ENCODE measurements around the gene TBC1D22A. TPM values are rescaled to one million over a fixed set of nuclear protein-coding genes. Genes with fewer than 3 reads are reported as not detected.

TBC1D22A gene
- total RNA-seq, 1 experiment from 2014 or later = 20.9 TPM

DNA sequence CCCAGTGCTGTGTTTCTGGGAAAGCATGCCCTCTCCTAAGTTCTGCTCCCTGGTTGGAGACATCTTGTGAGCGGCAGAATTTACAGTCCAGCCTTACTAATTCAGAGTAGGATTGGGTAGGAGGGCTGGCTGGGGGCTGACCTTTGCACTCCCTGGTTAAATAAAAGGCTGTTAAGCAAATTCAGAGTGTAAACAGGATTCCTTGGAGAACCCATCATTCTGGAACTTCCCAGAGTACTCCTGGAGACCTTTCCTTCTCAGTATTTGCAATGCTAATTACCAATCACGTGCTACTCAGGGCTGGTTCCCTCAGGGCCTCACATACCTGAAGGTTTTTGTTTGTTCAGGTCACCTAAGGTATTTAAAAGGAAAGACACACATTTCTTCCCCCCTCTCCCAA lies 340.2 kb downstream of the TBC1D22A start:
- Histone ChIP-seq H3K79me2 (ENCODE audit: insufficient read depth, low read length) (no peaks in the 10 kb centered on the region), H3K9me2 (ENCODE audit: insufficient read depth) (no peaks in the 10 kb centered on the region), H3K27ac (ENCODE audit: low read depth, low read length) (no peak overlapping the region), H3K4me1 (ENCODE audit: control insufficient read depth in 1 of 2, insufficient read depth in 2 of 2, low read length in 2 of 2) (peaks cover 2 to 14% of the 10 kb centered on the region in 2 experiments; a peak in 3 of 4 replicates), H3K4me3 (replicated peaks in 1 of 2; ENCODE audit: low read depth in 1 of 2, low read length in 2 of 2) (no peak overlapping the region), H3K9me3 (ENCODE audit: control insufficient read depth in 1 of 2, insufficient read depth in 1 of 2, low read depth in 1 of 2, low read length in 2 of 2) (no peaks in the 10 kb centered on the region), H3K4me2 (ENCODE audit: low read length) (no peak overlapping the region), H3K36me3 (ENCODE audit: control insufficient read depth in 1 of 2, insufficient read depth in 2 of 2, low read length in 2 of 2) (no peaks in the 10 kb centered on the region), H3K27me3 (ENCODE audit: insufficient read depth, low read length) (no peaks in the 10 kb centered on the region), H3K9ac (ENCODE audit: low read length) (no peak overlapping the region), H2AFZ (ENCODE audit: low read depth, low read length, poor library complexity, severe bottlenecking) (no peak overlapping the region), H4K20me1 (ENCODE audit: insufficient read depth) (no peaks in the 10 kb centered on the region)
- TF ChIP-seq ATF3 (IDR thresholded peaks at IDR 0.05) = no peak
- no peak for TF ChIP-seq ZFX (IDR thresholded peaks at IDR 0.05)
- DNase-seq (ENCODE audit: low read depth, low spot score) = no peak
- ChIA-PET POLR2A (no interaction called here), CTCF (no interaction called here), RAD21 (ENCODE audit: low non-redundant PET in 1 of 2, low total read pairs in 2 of 2, uncharacterized antibody in 2 of 2, unreplicated experiment in 2 of 2) (no interaction called here)
- intact Hi-C loops (cut with micrococcal nuclease) = no loop called here
- ATAC-seq = no peak
- no TSS peak for BruUV-seq (replicated peaks)

DNA sequence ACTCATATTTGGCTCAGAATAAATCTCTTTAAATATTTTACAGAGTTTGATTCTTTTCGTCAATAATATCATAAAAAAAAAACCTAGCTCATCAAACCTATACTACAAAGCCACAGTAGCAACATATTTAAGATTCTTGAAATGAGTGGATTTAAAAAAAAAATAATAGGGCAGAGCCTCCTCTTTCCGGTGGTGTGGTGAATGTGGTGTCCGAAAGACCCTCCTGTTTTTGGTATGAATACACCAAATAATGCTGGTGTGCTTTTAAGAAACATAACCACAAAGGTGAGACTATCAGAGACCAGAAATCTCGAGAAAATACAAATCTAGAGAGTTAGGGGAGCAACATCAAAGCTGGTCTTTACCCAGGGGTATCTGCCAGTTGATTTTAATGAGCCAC lies 342.6 kb downstream of the TBC1D22A start:
- peaks cover 2 to 21% of the 10 kb centered on the region in 2 experiments; a peak in 3 of 4 replicates for H3K4me1 ChIP-seq (ENCODE audit: control insufficient read depth in 1 of 2, insufficient read depth in 2 of 2, low read length in 2 of 2)
- H3K9me3 ChIP-seq (ENCODE audit: control insufficient read depth in 1 of 2, insufficient read depth in 1 of 2, low read depth in 1 of 2, low read length in 2 of 2) = no peaks in the 10 kb centered on the region
- H3K9ac ChIP-seq (ENCODE audit: low read length) = no peak overlapping the region
- H3K9me2 ChIP-seq (ENCODE audit: insufficient read depth) = no peaks in the 10 kb centered on the region
- H3K79me2 ChIP-seq (ENCODE audit: insufficient read depth, low read length) = no peaks in the 10 kb centered on the region
- no peaks in the 10 kb centered on the region for H4K20me1 ChIP-seq (ENCODE audit: insufficient read depth)
- intact Hi-C loops (cut with micrococcal nuclease) = no loop called here
- DNase-seq (ENCODE audit: low read depth, low spot score) (no peak), ATAC-seq (no peak)
- ChIA-PET POLR2A (no interaction called here), RAD21 (ENCODE audit: low non-redundant PET in 1 of 2, low total read pairs in 2 of 2, uncharacterized antibody in 2 of 2, unreplicated experiment in 2 of 2) (no interaction called here), CTCF (no interaction called here)
- no TSS peak for BruUV-seq (replicated peaks)
- H3K36me3 ChIP-seq (ENCODE audit: control insufficient read depth in 1 of 2, insufficient read depth in 2 of 2, low read length in 2 of 2) = no peaks in the 10 kb centered on the region
- no peak overlapping the region for H2AFZ ChIP-seq (ENCODE audit: low read depth, low read length, poor library complexity, severe bottlenecking)
- H3K27me3 ChIP-seq (ENCODE audit: insufficient read depth, low read length) = no peaks in the 10 kb centered on the region
- no peak overlapping the region for H3K27ac ChIP-seq (ENCODE audit: low read depth, low read length)
- H3K4me3 ChIP-seq (replicated peaks in 1 of 2; ENCODE audit: low read depth in 1 of 2, low read length in 2 of 2) = no peak overlapping the region
- no peak overlapping the region for H3K4me2 ChIP-seq (ENCODE audit: low read length)
- no peak for TF ChIP-seq EGR1 (IDR thresholded peaks at IDR 0.05; ENCODE audit: low read depth)
- no peak for TF ChIP-seq MAX (IDR thresholded peaks at IDR 0.05)
- TF ChIP-seq POLR2AphosphoS5 (IDR thresholded peaks at IDR 0.05; ENCODE audit: low read depth, low read length) = no peak
- TF ChIP-seq ATF3 (IDR thresholded peaks at IDR 0.05) = no peak
- TF ChIP-seq SP1 (IDR thresholded peaks at IDR 0.05; ENCODE audit: low read depth) = no peak
- no peak for TF ChIP-seq TCF7L2 (IDR thresholded peaks at IDR 0.05; ENCODE audit: borderline replicate concordance, extremely low read depth, insufficient read depth, insufficient read length)
- no peak for TF ChIP-seq ELF1 (IDR thresholded peaks at IDR 0.05; ENCODE audit: borderline replicate concordance, low read depth)
- TF ChIP-seq, protein P1, sequence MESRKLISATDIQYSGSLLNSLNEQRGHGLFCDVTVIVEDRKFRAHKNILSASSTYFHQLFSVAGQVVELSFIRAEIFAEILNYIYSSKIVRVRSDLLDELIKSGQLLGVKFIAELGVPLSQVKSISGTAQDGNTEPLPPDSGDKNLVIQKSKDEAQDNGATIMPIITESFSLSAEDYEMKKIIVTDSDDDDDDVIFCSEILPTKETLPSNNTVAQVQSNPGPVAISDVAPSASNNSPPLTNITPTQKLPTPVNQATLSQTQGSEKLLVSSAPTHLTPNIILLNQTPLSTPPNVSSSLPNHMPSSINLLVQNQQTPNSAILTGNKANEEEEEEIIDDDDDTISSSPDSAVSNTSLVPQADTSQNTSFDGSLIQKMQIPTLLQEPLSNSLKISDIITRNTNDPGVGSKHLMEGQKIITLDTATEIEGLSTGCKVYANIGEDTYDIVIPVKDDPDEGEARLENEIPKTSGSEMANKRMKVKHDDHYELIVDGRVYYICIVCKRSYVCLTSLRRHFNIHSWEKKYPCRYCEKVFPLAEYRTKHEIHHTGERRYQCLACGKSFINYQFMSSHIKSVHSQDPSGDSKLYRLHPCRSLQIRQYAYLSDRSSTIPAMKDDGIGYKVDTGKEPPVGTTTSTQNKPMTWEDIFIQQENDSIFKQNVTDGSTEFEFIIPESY (IDR thresholded peaks at IDR 0.05; ENCODE audit: extremely low read depth, insufficient replicate concordance, low read length) = no peak
- no peak for TF ChIP-seq YY1 (IDR thresholded peaks at IDR 0.05; ENCODE audit: extremely low read depth, insufficient replicate concordance, low read depth, low read length)
- TF ChIP-seq EZH2phosphoT487 (IDR thresholded peaks at IDR 0.05; ENCODE audit: borderline replicate concordance) = no peak
- TF ChIP-seq POLR2A (IDR thresholded peaks at IDR 0.05; ENCODE audit: borderline replicate concordance, extremely low read depth, insufficient read depth, insufficient read length) = no peak
- TF ChIP-seq ZFX (IDR thresholded peaks at IDR 0.05) = no peak
- TF ChIP-seq SIN3A (IDR thresholded peaks at IDR 0.05; ENCODE audit: low read depth) = no peak
- TF ChIP-seq EZH2 (IDR thresholded peaks at IDR 0.05) = no peak
- no peak for TF ChIP-seq REST (IDR thresholded peaks at IDR 0.05; ENCODE audit: low read depth)
